Dedifferentiated amniotic fluid mesenchymal stem cell (primary cell): ENCODE results near the gene CREB3L2.
"Not testable (repeated sequence)": the region's sequence is repeated elsewhere in the genome, so short reads cannot be mapped to it uniquely, and the experiment has no call there.

ENCODE experiments used
- DNase-seq: peaks from one replicate; pipeline ENCODE4 v3.0.0-alpha.2; 2016; ENCODE audit errors: extremely low spot score

Gene CREB3L2

DNA sequence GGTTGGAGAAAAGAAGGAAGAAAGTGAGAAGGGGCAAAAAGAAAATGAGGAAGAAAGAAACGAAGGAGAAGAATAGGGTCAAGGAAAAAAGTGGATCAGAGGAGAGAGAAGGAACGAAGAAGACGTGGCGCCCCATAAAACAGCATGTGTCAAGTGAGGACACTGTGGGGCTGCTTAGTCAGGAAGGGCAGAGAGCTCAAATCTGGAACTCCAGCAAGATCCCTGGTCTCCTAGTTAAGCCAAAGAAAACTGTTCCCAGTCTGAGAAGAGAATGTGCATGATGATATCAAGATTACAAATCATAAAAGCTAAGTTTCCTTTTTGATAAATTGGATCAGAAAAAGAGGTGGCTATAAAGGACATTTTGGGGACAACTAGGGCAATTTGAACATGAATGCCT, 33.0 kb downstream of the CREB3L2 start:
- DNase-seq = no peak

- DNase-seq = not testable (repeated sequence)
These were observed 33.5 kb downstream of the CREB3L2 start for GRCh38 chr7:137968339-137968738.

GRCh38 chr7:137967143-137968018, 34.5 kb downstream of the CREB3L2 start:
- DNase-seq = no peak

DNA sequence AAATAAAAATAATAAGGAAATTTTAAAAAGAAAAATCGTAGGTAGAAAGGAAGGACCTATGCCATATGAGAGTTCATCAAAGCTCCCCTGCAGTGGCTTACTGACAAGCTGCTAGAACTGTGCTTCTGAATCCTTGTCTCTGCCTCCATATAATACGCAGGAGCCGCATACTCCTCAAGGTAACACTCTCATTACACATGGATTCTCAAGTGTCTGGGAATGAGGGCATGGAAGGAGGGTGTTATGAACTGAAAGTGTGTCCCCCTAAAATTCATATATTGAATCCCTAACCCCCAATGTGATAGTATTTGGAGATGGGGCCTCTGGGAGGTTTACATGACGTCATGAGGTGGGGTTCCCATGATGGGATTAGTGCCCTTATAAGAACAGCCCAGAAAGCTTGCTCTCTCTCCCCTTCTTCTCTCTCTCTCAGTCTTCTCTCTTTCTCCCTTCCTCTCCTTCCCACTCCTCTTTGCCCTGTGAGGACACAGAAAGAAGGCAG, 35.2 kb downstream of the CREB3L2 start:
- no peak for DNase-seq

DNA sequence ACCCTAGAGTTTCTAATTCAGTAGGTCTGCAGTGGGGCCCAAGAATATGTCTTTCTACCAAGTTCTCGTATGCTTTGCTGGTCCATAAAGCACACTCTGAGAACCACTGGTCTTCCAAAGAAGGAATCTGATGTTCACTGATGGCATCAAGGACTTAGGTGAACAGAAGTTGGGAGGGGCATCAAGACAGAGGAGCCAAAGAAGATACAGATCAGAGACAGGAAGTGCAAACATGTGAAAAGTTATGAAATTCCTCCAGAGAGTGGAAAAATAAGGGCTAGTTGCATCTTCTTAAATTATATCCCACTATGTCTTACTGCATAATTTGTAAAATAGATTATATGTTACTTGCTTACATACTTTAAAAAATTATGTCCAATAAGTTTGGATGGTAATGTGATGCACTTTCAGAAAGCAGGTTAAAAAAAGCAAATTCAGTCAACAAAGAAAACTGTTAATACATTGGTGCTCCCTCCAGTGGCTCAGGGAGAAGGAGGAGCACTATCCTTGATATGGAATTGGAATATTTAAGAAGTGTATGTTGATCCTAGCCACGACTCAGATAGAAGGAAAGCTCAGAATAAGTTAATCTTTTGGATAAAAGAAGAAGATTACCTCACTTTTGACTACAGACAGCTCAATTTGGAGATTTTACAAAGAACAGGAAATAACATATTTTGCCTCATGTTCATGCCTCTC, 35.8 kb downstream of the CREB3L2 start:
- no peak for DNase-seq

DNA sequence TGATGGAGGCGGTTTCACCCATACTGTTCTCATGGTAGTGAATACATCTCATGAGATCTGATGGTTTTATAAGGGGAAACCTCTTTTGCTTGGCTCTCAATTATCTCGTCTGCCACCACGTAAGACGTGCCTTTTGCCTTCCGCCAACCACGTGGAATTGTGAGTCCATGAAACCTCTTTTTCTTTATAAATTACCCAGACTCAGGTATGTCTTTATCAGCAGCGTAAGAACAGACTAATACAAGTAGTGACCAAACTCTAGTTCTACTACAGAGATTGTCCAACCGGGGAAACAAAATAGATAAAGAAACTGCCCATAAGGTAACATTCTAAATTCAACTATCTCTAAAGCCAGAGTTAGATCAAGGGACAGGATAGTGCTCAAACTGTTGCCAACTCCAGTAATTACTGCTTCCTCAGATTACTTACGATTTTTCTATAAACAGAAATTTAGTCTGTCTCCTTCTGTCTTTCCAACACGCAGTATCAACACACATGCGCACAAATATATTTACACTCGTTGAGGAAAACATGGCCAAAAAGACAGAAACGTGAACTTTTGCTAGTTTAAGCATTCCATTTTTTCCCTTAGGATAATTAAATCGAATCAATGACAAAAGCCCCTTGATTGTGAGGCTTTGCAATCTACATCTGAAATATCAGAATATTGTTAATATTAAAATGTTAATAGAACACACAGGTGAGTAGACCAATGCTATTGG, 36.9 kb downstream of the CREB3L2 start:
- no peak for DNase-seq

- no peak for DNase-seq
These were observed 38.9 kb downstream of the CREB3L2 start for GRCh38 chr7:137962875-137963507.

DNA sequence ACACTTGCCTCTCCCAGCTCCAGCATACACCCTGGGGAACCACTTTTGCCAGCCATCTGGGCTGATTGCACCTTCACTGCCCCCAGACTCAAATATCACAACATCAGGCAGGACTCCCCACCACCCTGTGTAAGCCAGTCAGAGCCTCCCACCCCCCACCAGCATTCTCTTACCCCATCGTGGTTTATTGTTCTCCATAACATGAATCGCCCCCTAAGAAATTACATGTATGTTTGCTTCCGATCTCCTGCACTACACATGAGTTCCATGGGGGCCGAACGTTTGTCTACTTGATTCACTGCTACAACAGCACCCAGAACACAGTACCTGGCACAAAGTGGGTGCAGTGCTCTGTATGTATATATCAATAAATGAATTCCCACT, 39.4 kb downstream of the CREB3L2 start:
- no peak for DNase-seq

DNA sequence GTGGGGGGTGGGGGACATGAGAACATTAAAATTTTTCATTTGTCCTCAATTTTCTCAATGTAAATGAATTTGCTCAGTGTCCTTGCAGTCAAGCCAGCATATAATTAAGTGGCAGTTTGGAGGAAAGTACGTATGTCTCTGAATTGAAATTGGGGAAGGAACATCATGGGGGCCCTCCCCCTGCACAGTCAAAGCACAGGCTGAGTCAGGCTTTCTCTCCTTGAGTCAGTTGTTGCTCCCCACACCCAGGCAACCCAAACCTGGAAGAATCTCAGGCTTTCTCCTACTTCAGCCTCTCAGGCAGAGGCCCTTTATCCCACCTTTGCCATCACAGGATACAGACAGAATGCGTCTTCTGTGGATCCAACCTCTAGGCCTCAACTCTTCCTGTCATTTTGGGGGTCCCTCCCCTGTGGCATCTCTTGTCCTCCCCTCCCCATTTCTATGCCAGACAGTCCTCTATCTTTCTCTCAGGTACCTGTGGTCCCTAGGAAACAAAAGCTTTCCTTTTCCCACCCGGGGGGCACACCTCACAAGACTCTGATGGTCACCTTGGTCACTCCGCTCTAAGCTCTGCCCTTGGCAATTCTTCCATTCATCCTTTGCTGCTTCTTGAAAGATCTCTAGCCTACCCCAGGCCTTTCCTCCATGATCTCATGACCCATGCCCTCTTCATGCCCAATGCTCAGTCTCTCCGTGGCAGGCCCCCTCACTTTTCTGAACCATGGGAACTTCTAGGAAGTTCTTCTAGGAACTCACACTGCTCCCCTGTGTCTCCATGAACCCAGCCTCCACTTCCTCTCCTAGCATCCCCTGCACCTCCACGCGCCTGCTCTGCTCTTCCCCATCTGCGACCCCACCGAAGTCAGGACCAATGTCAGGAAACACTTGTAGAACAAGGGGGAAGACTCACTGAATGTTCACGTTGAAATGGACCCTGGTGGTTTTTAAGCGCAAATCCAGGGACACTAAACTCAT, 40.4 kb downstream of the CREB3L2 start:
- DNase-seq = no peak

DNA sequence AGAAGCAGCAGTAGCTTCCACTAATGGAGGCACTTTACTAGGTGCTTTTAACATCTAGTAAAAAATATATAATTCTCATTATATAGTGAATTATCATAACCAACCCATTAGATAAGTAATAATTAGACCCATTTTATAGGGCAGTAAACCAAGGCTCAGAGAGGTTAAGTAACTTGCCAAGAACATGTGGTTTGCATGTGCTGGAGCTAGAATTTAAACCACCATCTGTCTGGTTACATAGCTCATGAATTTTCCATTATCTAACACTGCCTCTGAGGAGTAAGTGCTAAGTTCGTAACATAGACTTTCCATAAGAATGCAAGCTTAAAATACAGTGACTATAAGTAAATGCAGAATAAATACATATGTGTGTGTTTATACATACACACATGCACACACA, 41.9 kb downstream of the CREB3L2 start:
- no peak for DNase-seq

DNA sequence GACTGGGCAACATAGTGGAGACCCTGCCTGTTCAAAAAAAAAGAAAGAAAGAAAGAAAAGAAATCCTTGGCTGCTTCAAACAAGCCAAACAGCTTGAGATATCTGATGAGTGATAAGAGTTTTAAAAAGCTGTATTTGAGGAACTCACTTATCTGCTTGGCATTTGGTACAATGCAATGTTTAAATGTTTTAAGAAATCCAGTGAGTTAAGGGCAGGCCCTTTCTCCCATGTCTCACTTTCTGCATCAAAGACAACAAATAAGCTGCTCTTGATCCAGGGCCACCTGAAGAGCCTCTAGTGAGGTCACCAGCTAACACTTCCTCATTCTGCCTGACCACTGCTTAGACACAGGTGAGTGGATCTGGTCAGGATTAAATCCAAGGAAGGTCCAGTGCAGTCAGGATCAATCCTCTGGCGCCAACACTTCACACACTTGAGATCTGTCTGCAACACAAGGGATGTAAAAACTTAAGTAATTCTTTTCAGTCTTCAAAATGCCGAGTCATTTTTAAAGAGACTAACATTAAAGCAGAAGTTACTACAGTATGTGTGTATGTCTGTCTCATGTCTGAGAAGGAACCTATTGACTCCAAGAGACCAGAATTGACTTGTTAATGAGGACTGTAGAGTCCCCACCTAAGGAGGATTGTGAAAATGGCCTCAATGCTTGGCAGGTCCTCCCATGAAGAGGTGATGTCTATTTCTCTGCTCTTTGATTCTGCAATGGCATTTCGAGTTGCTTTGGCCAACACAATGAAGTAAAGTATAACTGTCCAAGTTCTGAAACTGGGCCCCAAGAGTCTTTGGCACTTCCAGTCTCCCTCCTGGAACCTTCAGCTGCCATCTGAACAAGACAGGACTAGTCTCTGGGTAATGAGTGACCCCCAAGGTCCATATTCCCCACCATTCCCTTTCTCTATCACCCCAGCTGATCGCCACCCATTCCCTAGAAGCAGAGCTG, 43.1 kb downstream of the CREB3L2 start:
- no peak for DNase-seq

- DNase-seq = no peak
These were observed 44.0 kb downstream of the CREB3L2 start for GRCh38 chr7:137957887-137958286.

DNA sequence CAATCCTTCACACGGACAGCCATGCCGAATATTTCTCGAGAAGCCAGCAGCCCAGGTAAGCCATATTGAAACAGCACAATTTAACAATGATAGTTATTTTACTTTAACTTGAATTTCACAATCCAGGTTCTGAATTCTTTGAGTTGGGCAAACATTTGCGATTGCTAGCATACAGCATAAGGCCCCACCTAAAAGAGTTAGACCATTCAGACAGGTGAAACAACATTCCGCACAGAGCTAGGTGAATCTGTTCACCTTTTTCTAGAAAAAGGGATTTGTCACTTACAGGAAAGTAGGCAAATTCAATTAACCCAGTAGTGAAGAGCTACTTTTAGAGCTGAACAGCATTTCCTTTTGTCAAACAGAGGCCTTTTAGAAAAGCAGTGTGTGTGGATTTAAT, 45.3 kb downstream of the CREB3L2 start:
- no peak for DNase-seq

- DNase-seq = no peak
These were observed 45.7 kb downstream of the CREB3L2 start for GRCh38 chr7:137956183-137956582.

- no peak for DNase-seq
These were observed 47.3 kb downstream of the CREB3L2 start for GRCh38 chr7:137954614-137955013.

DNA sequence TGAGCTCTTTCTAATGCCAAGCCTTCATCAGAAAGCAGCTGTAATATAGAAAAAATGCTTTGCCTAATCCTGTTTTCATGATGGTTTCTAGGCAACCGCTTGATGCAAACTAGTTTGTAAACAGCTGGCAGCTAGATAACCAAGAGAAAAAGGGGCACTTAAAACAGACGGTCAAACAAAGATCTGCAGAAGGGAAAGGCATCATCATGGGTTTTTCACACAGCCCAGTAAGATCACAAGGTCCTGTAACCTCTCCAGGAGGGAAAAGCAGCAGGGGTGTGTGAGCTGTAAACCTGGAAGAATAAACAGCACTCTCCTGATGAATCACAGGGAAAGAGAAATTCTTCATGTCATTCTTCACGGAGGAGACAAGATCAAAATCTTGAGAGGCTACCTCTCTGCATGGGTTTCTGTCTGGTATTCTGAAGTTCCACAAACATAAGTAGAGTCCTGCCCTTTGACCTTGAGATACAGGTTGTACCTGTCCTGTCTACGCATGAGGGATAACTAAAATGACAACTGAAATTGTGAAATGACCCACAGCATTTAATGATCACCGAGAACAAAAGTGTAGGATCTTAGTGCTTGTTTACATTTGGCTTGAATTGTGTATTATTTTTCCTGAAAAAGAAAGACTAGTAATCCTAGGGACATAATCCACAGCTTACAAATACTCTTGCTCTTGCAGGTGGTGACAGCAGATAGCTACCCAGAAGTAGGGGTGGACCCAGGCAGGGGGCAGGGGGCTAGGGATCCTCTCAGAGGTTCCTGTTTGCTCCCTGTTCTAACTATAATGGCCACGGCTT, 48.0 kb downstream of the CREB3L2 start:
- peak; percentile 82 for DNase-seq

GRCh38 chr7:137953043-137953664, 48.7 kb downstream of the CREB3L2 start:
- no peak for DNase-seq

DNA sequence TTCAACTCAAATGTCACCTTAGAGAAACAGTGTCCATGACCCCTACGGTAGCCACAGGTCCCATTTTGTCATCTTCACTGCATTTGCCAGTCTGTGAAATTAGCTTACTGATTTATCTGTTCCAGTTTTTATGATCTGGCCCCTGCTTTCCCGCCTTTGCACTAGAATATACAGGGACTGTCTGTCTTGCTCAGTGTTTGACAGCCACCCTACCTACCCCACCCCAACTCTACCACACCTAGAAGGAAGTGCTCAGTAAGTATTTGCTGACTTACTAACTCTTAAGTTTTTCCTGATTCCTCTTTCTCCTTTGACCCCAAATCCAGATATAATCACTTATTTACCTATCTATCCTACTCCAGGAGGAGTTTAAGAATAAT, 49.5 kb downstream of the CREB3L2 start:
- DNase-seq = no peak
